Liver (tissue), 3 donors: ENCODE measurements around the gene CCDC92.

Source experiments
- JUND ChIP-seq, 2 donors: IDR thresholded peaks; 2 replicates each; pipeline ENCODE4 v1.6.1; 2016; ENCODE audit warnings: antibody characterized with exemption in 2 of 2
- NR2F2 ChIP-seq: IDR thresholded peaks from 2 replicates; pipeline ENCODE4 v1.6.1; 2016; ENCODE audit warnings: antibody characterized with exemption
- RAD21 ChIP-seq, 2 donors: IDR thresholded peaks; 2 replicates each; pipeline ENCODE4 v1.6.1; 2016; ENCODE audit warnings: antibody characterized with exemption in 2 of 2, mild to moderate bottlenecking in 2 of 2
- RXRA ChIP-seq, 2 donors: IDR thresholded peaks; 2 replicates each; pipeline ENCODE4 v1.6.1; 2017 to 2018; ENCODE audit warnings: antibody characterized with exemption in 2 of 2, mild to moderate bottlenecking in 1 of 2
- SP1 ChIP-seq: IDR thresholded peaks from 2 replicates; pipeline ENCODE4 v1.6.1; 2018; ENCODE audit warnings: antibody characterized with exemption, mild to moderate bottlenecking
- TAF1 ChIP-seq: conservative IDR thresholded peaks from 2 replicates; pipeline ENCODE4 v1.6.1; 2016; ENCODE audit warnings: antibody characterized with exemption, mild to moderate bottlenecking
- YY1 ChIP-seq: IDR thresholded peaks from 2 replicates; pipeline ENCODE4 v1.6.1; 2016; ENCODE audit warnings: antibody characterized with exemption, mild to moderate bottlenecking
- TF ChIP-seq, protein P1 (sequence below): fragments of 150-350 bp; IDR thresholded peaks from 2 replicates; pipeline ENCODE4 v1.5.1; 2017; ENCODE audit warnings: improper control_type of control experiment, low read depth, low read length; ENCODE audit not compliant: missing input control
- TF ChIP-seq, protein P2 (sequence below): IDR thresholded peaks from 2 replicates; pipeline ENCODE4 v1.6.1; 2016; ENCODE audit warnings: antibody characterized with exemption
- TF ChIP-seq, protein P3 (sequence below): IDR thresholded peaks from 2 replicates; pipeline ENCODE4 v1.6.1; 2016; ENCODE audit warnings: antibody characterized with exemption
- TF ChIP-seq, protein P4 (sequence below): IDR thresholded peaks from 2 replicates; pipeline ENCODE4 v1.6.1; 2016; ENCODE audit warnings: antibody characterized with exemption
- donor health status: healthy.
- donor health status: healthy.

DNA sequence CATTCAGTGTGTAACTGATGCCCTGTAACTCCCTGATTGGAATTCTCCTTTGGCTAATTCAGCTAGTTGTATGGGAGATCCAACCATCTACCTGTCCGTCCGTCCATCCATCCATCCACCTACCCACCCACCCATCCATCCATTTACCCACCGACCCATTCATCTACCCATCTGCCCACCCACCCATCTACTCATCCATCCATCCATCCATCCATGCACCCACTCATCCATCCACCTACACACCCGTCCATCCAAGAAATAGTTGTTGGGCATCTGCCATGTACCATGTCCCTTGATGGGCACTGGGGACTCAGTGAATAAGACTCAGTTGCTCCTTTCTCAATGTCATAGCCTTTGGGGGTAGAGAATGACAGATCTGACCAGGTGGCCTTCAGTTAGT, 48.1 kb downstream of the CCDC92 start:
- TF ChIP-seq RAD21 (IDR thresholded peaks at IDR 0.05) (no peak), NR2F2 (no peak), TAF1 (no peak), RXRA (IDR thresholded peaks at IDR 0.05) (no peak), SP1 (no peak), YY1 (no peak), JUND (IDR thresholded peaks at IDR 0.05) (no peak)
- TF ChIP-seq, protein P1, sequence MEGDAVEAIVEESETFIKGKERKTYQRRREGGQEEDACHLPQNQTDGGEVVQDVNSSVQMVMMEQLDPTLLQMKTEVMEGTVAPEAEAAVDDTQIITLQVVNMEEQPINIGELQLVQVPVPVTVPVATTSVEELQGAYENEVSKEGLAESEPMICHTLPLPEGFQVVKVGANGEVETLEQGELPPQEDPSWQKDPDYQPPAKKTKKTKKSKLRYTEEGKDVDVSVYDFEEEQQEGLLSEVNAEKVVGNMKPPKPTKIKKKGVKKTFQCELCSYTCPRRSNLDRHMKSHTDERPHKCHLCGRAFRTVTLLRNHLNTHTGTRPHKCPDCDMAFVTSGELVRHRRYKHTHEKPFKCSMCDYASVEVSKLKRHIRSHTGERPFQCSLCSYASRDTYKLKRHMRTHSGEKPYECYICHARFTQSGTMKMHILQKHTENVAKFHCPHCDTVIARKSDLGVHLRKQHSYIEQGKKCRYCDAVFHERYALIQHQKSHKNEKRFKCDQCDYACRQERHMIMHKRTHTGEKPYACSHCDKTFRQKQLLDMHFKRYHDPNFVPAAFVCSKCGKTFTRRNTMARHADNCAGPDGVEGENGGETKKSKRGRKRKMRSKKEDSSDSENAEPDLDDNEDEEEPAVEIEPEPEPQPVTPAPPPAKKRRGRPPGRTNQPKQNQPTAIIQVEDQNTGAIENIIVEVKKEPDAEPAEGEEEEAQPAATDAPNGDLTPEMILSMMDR: no peak
- TF ChIP-seq, protein P2, sequence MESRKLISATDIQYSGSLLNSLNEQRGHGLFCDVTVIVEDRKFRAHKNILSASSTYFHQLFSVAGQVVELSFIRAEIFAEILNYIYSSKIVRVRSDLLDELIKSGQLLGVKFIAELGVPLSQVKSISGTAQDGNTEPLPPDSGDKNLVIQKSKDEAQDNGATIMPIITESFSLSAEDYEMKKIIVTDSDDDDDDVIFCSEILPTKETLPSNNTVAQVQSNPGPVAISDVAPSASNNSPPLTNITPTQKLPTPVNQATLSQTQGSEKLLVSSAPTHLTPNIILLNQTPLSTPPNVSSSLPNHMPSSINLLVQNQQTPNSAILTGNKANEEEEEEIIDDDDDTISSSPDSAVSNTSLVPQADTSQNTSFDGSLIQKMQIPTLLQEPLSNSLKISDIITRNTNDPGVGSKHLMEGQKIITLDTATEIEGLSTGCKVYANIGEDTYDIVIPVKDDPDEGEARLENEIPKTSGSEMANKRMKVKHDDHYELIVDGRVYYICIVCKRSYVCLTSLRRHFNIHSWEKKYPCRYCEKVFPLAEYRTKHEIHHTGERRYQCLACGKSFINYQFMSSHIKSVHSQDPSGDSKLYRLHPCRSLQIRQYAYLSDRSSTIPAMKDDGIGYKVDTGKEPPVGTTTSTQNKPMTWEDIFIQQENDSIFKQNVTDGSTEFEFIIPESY: no peak
- TF ChIP-seq, protein P3, sequence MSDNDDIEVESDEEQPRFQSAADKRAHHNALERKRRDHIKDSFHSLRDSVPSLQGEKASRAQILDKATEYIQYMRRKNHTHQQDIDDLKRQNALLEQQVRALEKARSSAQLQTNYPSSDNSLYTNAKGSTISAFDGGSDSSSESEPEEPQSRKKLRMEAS: no peak
- TF ChIP-seq, protein P4, sequence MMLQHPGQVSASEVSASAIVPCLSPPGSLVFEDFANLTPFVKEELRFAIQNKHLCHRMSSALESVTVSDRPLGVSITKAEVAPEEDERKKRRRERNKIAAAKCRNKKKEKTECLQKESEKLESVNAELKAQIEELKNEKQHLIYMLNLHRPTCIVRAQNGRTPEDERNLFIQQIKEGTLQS: no peak
